ENCODE measurements around the gene S1PR5.

GRCh38 chr19:10552510-10553053 lies 35.3 kb upstream of the S1PR5 start:
- no peak for TF ChIP-seq CTCF (IDR thresholded peaks at IDR 0.05; ENCODE audit: borderline replicate concordance, extremely low read depth, low read length, poor library complexity, severe bottlenecking)
- TF ChIP-seq EZH2 (IDR thresholded peaks at IDR 0.05; ENCODE audit: borderline replicate concordance, low read depth, low read length, severe bottlenecking) = no peak
